HEK293 (cell line): Measurements from ENCODE around the gene LUZP2.

Source experiments
- CTCF ChIA-PET: fragments of 350-600 bp; formaldehyde crosslinking; extraction: SDS; loops from one replicate; lab custom pipeline; 2021; ENCODE audit warnings: antibody characterized with exemption; lab: Yijun Ruan, JAX
- POLR2A ChIA-PET: fragments of 300-600 bp; formaldehyde crosslinking; extraction: SDS; loops from one replicate; lab custom pipeline; 2020; ENCODE audit warnings: antibody characterized with exemption, inconsistent platforms; lab: Yijun Ruan, JAX
- H3K27ac ChIP-seq: fragments of 200-500 bp; sonication (Bioruptor generic); 2 replicates; pipeline ENCODE4 v1.5.1; 2014; ENCODE audit warnings: low read depth, low read length, control low read depth, inconsistent platforms; ENCODE audit errors: extremely low read depth
- H3K36me3 ChIP-seq, 2 experiments: fragments of 200-500 bp in 1 of 2; sonication (Bioruptor generic) in 1 of 2; 1 replicate in 1 of 2; 2 replicates in 1 of 2; pipeline ENCODE4 v1.5.1; 2014 to 2017; ENCODE audit warnings: inconsistent platforms in 2 of 2, low read length in 2 of 2; ENCODE audit not compliant: control insufficient read depth in 2 of 2, insufficient read depth in 1 of 2
- H3K4me1 ChIP-seq: fragments of 200-500 bp; sonication (Bioruptor generic); 2 replicates; pipeline ENCODE4 v1.5.1; 2014; ENCODE audit warnings: mild to moderate bottlenecking, low read length, inconsistent platforms; ENCODE audit not compliant: control insufficient read depth, insufficient read depth
- H3K4me3 ChIP-seq: 2 replicates; pipeline ENCODE4 v1.5.1; 2011; ENCODE audit warnings: low read depth, mild to moderate bottlenecking, control low read depth, low read length, moderate library complexity
- H3K9me3 ChIP-seq: fragments of 200-500 bp; sonication (Bioruptor generic); 2 replicates; pipeline ENCODE4 v1.5.1; 2014; ENCODE audit warnings: low read depth, low read length, inconsistent platforms; ENCODE audit not compliant: control insufficient read depth, insufficient read depth
- OVOL3 ChIP-seq: fragments of 450-650 bp; formaldehyde crosslinking; IDR thresholded peaks from 2 replicates; pipeline ENCODE4 v1.5.1; 2016; ENCODE audit warnings: missing biosample characterization, missing genetic modification characterization
- PRDM2 ChIP-seq: fragments of 450-650 bp; formaldehyde crosslinking; IDR thresholded peaks from 2 replicates; pipeline ENCODE4 v1.5.1; 2016; ENCODE audit warnings: missing biosample characterization, missing genetic modification characterization, borderline replicate concordance
- ZBTB17 ChIP-seq: fragments of 450-650 bp; formaldehyde crosslinking; IDR thresholded peaks from 2 replicates; pipeline ENCODE4 v1.5.1; 2016; ENCODE audit warnings: missing biosample characterization, missing genetic modification characterization
- ZNF132 ChIP-seq: fragments of 450-650 bp; formaldehyde crosslinking; IDR thresholded peaks from 2 replicates; pipeline ENCODE4 v1.5.1; 2017; ENCODE audit warnings: missing biosample characterization, missing genetic modification characterization, borderline replicate concordance
- ZNF266 ChIP-seq: fragments of 450-650 bp; formaldehyde crosslinking; IDR thresholded peaks from 2 replicates; pipeline ENCODE4 v1.5.1; 2016; ENCODE audit warnings: missing biosample characterization, missing genetic modification characterization, low read depth
- ZNF544 ChIP-seq: fragments of 450-650 bp; formaldehyde crosslinking; IDR thresholded peaks from 2 replicates; pipeline ENCODE4 v1.5.0; 2017; ENCODE audit warnings: missing biosample characterization, missing genetic modification characterization
- ZNF555 ChIP-seq: fragments of 450-650 bp; formaldehyde crosslinking; conservative IDR thresholded peaks from 2 replicates; pipeline ENCODE4 v1.5.1; 2017; ENCODE audit warnings: missing biosample characterization, mild to moderate bottlenecking, missing genetic modification characterization, inconsistent platforms
- ZNF610 ChIP-seq: fragments of 450-650 bp; formaldehyde crosslinking; IDR thresholded peaks from 2 replicates; pipeline ENCODE4 v1.5.1; 2016; ENCODE audit warnings: missing biosample characterization, missing genetic modification characterization, borderline replicate concordance
- TF ChIP-seq, protein P1 (sequence below): fragments of 450-650 bp; formaldehyde crosslinking; IDR thresholded peaks from 2 replicates; pipeline ENCODE4 v1.5.1; 2016; ENCODE audit warnings: missing biosample characterization, missing genetic modification characterization

Gene LUZP2

DNA sequence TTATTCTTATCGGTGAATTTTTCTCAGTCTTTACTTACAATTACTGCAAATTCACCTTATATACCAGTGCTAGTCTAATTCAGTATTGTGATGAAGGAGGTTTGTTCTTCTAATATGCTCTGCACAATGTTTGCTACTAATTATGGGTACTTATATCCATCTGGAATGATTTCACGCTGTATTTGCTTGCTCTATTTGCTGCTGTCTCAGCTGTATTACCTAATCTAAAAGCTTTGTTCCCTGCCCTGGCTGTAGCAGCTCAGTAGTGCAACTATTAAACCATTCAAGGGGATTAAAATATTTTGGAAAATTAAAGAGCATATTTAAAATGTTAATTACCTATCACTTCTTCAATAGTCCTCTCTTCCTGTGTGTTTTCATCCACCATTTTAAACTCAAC is 375.3 kb downstream of the LUZP2 start:
- no peaks in the 10 kb centered on the region for H3K4me1 ChIP-seq
- ChIA-PET POLR2A (no interaction called here), CTCF (no interaction called here)
- no peak for TF ChIP-seq ZNF610 (tag by site-specific recombination)
- H3K36me3 ChIP-seq: no peaks in the 10 kb centered on the region
- no peak overlapping the region for H3K27ac ChIP-seq
- no peaks in the 10 kb centered on the region for H3K9me3 ChIP-seq
- no peak overlapping the region for H3K4me3 ChIP-seq

DNA sequence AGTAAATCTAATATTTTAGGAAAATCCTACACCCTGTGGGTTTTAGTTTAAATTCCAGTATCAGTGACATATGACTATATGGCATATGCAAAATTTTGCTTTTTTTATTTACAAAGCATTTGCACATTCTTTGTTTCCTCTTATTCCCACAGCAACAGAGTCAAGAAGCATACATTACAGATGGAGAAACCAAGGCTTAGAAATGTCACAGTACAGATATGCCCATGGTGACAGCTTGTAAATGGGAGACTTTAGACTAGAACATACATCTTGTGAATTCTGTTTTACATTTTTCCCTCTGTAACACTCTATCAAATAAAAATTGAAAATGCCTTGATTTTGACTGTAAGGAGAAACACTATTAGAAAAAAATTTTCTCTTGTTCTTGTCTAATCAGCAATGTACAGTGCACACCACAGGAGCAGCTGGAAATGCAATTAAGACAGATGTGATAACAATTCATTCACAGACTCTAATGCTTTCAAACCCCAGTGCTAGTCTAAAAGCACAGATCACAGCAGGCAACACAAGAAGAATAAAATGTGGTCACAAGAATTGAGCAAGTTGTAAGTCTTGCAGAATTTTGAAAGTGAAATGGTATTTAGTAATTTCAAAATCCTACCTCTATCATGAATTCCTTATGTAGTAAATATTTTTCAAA is 375.9 kb downstream of the LUZP2 start:
- no peak for TF ChIP-seq ZNF132 (tag by site-specific recombination)
- ChIA-PET CTCF (no interaction called here), POLR2A (no interaction called here)
- H3K36me3 ChIP-seq: no peaks in the 10 kb centered on the region
- H3K4me1 ChIP-seq: no peaks in the 10 kb centered on the region
- H3K27ac ChIP-seq: no peak overlapping the region
- H3K4me3 ChIP-seq: no peak overlapping the region
- no peaks in the 10 kb centered on the region for H3K9me3 ChIP-seq

DNA sequence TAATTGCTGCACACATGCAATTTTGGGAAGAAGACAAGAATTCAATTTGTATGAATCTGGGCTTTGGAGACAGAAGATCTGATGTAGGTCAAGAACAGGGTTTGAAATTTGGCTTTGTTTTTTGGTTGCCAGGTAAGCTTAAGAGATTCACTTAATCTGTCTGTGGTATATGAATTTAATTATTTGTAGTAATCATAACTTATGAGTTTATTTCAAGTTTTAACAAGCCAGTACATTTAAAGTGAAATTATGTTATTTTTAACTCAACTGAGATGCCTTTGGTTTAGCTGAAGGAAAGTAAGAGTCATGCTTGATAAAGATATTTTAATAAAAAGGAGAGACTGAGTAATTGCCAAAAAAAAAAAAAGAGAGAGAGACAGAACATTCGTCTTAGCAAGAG is 384.1 kb downstream of the LUZP2 start:
- CTCF ChIA-PET: interaction anchor here (0.7 kb wide), 1 partner anchor 35 kb away, joined by 3 read pairs; no protein-coding TSS in a partner anchor
- TF ChIP-seq ZBTB17 (tag by site-specific recombination) (no peak), ZNF555 (tag by site-specific recombination) (no peak), ZNF544 (tag by site-specific recombination) (no peak), PRDM2 (tag by site-specific recombination) (no peak), ZNF132 (tag by site-specific recombination) (no peak), OVOL3 (no peak), ZNF266 (tag by site-specific recombination) (no peak)
- TF ChIP-seq, protein P1, sequence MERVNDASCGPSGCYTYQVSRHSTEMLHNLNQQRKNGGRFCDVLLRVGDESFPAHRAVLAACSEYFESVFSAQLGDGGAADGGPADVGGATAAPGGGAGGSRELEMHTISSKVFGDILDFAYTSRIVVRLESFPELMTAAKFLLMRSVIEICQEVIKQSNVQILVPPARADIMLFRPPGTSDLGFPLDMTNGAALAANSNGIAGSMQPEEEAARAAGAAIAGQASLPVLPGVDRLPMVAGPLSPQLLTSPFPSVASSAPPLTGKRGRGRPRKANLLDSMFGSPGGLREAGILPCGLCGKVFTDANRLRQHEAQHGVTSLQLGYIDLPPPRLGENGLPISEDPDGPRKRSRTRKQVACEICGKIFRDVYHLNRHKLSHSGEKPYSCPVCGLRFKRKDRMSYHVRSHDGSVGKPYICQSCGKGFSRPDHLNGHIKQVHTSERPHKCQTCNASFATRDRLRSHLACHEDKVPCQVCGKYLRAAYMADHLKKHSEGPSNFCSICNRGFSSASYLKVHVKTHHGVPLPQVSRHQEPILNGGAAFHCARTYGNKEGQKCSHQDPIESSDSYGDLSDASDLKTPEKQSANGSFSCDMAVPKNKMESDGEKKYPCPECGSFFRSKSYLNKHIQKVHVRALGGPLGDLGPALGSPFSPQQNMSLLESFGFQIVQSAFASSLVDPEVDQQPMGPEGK (tag by site-specific recombination): no peak
- H3K9me3 ChIP-seq: no peaks in the 10 kb centered on the region
- POLR2A ChIA-PET: no interaction called here
- H3K4me3 ChIP-seq: no peak overlapping the region
- H3K27ac ChIP-seq: no peak overlapping the region
- no peaks in the 10 kb centered on the region for H3K4me1 ChIP-seq
- no peaks in the 10 kb centered on the region for H3K36me3 ChIP-seq
